GM13977 (cell line): ENCODE results near the gene ANKHD1.

ENCODE experiments used
- DNase-seq: peaks from one replicate; pipeline ENCODE4 v3.0.0; 2012; ENCODE audit warnings: low spot score
- in situ Hi-C: fragments of 300-500 bp; cut with MboI; formaldehyde crosslinking; loops from one replicate; pipeline ENCODE4 v1.12.0; 2022; ENCODE audit warnings: low sequenced_read_pairs, low pct_unique_long_range_greater_than_20kb, mixed read lengths, inconsistent platforms; ENCODE audit not compliant: unreplicated experiment
- TF ChIP-seq, protein P1 (sequence below): IDR thresholded peaks from 2 replicates; pipeline ENCODE4 v1.5.1; 2012; ENCODE audit warnings: mild to moderate bottlenecking, control low read depth; ENCODE audit not compliant: insufficient read depth; ENCODE audit errors: extremely low read depth, missing control alignments

Gene ANKHD1

GRCh38 chr5:140560227-140560626 is 158.6 kb downstream of the ANKHD1 start:
- no peak for DNase-seq
- in situ Hi-C loops = no loop called here
- TF ChIP-seq, protein P1, sequence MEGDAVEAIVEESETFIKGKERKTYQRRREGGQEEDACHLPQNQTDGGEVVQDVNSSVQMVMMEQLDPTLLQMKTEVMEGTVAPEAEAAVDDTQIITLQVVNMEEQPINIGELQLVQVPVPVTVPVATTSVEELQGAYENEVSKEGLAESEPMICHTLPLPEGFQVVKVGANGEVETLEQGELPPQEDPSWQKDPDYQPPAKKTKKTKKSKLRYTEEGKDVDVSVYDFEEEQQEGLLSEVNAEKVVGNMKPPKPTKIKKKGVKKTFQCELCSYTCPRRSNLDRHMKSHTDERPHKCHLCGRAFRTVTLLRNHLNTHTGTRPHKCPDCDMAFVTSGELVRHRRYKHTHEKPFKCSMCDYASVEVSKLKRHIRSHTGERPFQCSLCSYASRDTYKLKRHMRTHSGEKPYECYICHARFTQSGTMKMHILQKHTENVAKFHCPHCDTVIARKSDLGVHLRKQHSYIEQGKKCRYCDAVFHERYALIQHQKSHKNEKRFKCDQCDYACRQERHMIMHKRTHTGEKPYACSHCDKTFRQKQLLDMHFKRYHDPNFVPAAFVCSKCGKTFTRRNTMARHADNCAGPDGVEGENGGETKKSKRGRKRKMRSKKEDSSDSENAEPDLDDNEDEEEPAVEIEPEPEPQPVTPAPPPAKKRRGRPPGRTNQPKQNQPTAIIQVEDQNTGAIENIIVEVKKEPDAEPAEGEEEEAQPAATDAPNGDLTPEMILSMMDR = no peak

GRCh38 chr5:140561753-140562523 is 160.3 kb downstream of the ANKHD1 start:
- TF ChIP-seq, protein P1 = no peak
- in situ Hi-C loops = no loop called here
- DNase-seq = no peak

DNA sequence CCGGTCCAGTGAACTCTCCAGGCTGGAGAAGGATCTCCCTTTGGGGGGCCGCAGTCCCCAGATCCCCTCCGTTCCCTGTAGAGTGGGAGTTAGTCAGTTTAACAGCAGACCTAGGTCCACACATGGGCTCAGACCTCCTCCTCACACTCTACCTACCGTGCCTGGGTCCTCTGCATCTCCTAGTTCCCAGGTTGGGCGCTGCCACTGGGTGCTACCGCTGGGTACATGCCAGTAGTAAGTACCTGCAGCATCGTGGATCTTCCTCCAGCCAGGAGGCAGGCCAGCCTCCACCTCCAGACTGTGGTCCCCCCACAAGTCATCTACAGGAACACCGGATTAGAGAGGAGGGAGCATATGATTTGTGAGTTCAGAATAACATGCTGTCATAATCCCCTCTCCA is 162.0 kb downstream of the ANKHD1 start:
- no peak for DNase-seq
- TF ChIP-seq, protein P1 = no peak
- in situ Hi-C loops = no loop called here

DNA sequence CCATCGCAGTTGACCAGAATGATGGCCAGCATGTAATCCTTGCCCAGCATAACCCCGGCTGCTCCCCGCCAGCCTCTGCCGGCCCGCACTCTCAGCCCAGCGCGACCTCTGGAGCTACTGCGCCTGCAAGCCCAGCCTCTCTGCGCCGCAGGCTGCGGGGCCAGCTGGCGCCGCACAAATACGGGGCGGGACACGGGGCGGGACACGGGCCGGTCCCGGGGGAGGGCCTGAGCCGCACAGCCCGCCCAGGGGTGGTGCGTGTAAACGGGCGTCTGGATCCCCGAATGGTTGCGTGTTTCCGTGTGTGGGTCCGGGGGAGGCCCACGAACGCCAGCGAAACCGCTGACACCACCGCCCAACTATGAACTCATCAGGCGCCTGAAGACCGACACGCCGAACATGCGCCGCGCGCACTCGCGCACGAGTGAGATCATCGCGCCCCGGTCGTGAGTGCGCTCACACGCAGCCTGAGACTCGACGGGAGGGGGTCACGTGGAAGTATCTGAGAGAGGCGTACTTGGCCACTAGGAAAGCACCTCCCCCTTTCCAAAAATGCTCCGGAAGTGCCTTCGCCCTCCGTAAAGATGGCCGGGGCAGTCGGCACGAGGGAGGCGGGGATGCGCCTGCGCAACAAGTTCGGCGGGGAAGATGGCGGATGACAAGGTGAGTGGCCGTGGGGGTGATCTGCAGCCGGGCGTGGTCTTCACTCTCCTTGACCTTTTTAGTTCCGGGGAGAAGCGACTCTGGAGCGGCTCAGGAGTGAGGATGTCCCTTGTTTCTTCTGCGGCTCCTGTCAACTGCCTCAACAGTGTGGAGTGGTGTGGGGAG is 162.8 kb downstream of the ANKHD1 start, which contains the start of the genes APBB3 and SLC35A4:
Gene APBB3 (minus strand): TSS at position 403 of the 828 bp plus-strand sequence. CDS start 353 bp downstream, at position 50.
Gene SLC35A4 (plus strand): TSS at position 633 of the 828 bp plus-strand sequence. CDS start 2,342 bp downstream, outside the sequence.
- TF ChIP-seq, protein P1 = no peak
- peak; percentile 96 for DNase-seq
- in situ Hi-C loops = no loop called here

DNA sequence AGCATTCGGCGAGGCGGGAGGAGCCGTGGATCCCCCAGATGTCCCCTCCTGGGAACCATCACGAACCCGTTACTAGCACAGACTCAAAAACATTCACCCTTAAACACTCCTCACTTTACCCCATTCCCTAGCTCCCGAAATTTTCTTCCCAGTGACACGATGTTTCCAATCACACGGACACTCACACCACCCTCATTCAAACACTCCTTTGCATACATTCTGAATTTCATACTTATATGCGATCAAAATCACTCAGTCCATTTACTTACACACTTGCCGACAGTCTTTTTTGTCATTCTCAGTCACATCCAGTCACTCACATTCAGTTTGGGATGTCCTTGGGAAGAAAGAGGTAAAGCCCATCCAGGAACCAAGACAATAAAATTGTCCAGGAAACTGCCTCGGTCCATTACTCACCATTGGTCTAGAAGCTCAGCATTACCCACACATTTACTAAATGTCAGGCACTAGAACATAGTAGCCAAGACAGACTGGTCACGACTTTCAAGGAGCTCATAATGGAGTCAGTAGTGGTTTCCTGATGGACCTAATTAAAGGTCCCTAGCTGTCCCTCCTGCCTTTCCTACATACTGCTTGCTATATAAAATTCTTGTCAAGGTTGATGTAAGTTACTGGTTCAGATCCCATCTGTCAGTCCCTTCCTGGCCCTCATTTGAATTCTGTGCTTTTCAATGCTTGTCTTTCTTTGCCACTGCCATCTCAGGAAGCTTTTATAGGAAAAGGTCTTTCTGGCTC is 163.6 kb downstream of the ANKHD1 start:
- TF ChIP-seq, protein P1 = no peak
- in situ Hi-C loops = no loop called here
- DNase-seq = no peak

GRCh38 chr5:140565780-140566095 is 164.1 kb downstream of the ANKHD1 start:
- TF ChIP-seq, protein P1 = no peak
- in situ Hi-C loops = no loop called here
- no peak for DNase-seq
